ENCODE measurements around the gene FBXO31.

DNA sequence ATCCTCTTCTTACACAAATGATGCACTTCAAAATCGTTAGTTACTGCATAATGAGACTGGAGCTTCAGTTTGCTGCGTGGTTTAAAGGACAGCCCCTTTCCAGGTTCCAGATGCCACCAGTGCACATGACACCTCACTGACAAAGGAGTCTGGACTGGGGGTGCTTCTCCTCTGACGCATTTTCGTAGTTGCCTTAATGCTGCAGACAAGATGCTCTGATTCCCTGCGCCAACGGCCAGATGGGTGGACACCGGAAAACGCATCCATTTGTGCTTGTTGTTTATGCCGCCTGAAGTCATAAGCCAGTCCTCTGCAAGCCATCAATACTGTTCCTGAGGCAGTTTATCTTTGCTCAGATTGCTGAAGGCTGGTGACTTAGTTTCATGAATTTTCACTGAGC, 16.0 kb downstream of the FBXO31 start:
- TF ChIP-seq, protein P1, sequence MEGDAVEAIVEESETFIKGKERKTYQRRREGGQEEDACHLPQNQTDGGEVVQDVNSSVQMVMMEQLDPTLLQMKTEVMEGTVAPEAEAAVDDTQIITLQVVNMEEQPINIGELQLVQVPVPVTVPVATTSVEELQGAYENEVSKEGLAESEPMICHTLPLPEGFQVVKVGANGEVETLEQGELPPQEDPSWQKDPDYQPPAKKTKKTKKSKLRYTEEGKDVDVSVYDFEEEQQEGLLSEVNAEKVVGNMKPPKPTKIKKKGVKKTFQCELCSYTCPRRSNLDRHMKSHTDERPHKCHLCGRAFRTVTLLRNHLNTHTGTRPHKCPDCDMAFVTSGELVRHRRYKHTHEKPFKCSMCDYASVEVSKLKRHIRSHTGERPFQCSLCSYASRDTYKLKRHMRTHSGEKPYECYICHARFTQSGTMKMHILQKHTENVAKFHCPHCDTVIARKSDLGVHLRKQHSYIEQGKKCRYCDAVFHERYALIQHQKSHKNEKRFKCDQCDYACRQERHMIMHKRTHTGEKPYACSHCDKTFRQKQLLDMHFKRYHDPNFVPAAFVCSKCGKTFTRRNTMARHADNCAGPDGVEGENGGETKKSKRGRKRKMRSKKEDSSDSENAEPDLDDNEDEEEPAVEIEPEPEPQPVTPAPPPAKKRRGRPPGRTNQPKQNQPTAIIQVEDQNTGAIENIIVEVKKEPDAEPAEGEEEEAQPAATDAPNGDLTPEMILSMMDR (IDR thresholded peaks at IDR 0.05): no peak
- TF ChIP-seq EP300 (IDR thresholded peaks at IDR 0.05): no peak
- no peak for TF ChIP-seq POLR2AphosphoS5 (IDR thresholded peaks at IDR 0.05)
